Heart left ventricle (tissue), 16 donors: Measurements from ENCODE around the gene SPEG. TPM values are rescaled to one million over a fixed set of nuclear protein-coding genes. Genes with fewer than 3 reads are reported as not detected.
"Not testable (repeated sequence)": the region's sequence is repeated elsewhere in the genome, so short reads cannot be mapped to it uniquely, and the experiment has no call there.

Source experiments
- ATAC-seq, 4 donors: fragments of 200-7000 bp; cut with Tn5 transposase; one replicate each; pipeline ENCODE4 v1.9.1; 2020 to 2022; ENCODE audit warnings: moderate library complexity in 4 of 4, mild to moderate bottlenecking in 3 of 4, moderate number of reproducible peaks in 1 of 4
- DNase-seq, 5 donors: peaks; one replicate each; pipeline ENCODE4 v3.0.0-alpha.2; 2020
- H3K27ac ChIP-seq, 12 donors: fragments of 200-600 bp; sonication (generic) in 4 of 12; one replicate each; pipeline versions ENCODE4 v1.5.0 to v1.8.0; 2016 to 2022; ENCODE audit warnings: mild to moderate bottlenecking in 2 of 12
- H3K27me3 ChIP-seq, 9 donors: fragments of 200-600 bp; sonication (generic) in 2 of 9; one replicate each; pipeline versions ENCODE4 v1.5.1 to v1.8.0; 2016 to 2022; ENCODE audit warnings: mild to moderate bottlenecking in 3 of 9
- H3K36me3 ChIP-seq, 9 donors: fragments of 200-600 bp; sonication (generic) in 2 of 9; one replicate each; pipeline versions ENCODE4 v1.5.0 to v1.8.0; 2018 to 2022; ENCODE audit warnings: mild to moderate bottlenecking in 2 of 9
- H3K4me1 ChIP-seq, 12 donors: fragments of 200-600 bp; sonication (generic) in 4 of 12; one replicate each; pipeline versions ENCODE4 v1.5.0 to v1.8.0; 2016 to 2022; ENCODE audit warnings: mild to moderate bottlenecking in 3 of 12
- H3K4me3 ChIP-seq, 12 donors: fragments of 200-600 bp; sonication (generic) in 4 of 12; one replicate each; pipeline versions ENCODE4 v1.5.0 to v1.8.0; 2017 to 2022; ENCODE audit warnings: mild to moderate bottlenecking in 9 of 12, moderate library complexity in 4 of 12
- H3K9me3 ChIP-seq, 12 donors: fragments of 200-600 bp; sonication (generic) in 4 of 12; one replicate each; pipeline versions ENCODE4 v1.5.0 to v1.8.0; 2016 to 2022; ENCODE audit warnings: mild to moderate bottlenecking in 1 of 12
- POLR2A ChIP-seq, 2 donors: fragments of 450-650 bp; IDR thresholded peaks; one replicate each; pipeline ENCODE4 v1.6.1; 2017; ENCODE audit warnings: antibody characterized with exemption in 2 of 2, mild to moderate bottlenecking in 2 of 2, moderate library complexity in 2 of 2
- WGBS, 4 donors: extraction: QIAGEN DNeasy Blood & Tissue Kit in 2 of 4; methylation state at CpG; one replicate each; pipeline versions ENCODE4 v1.1.5 to v1.1.7; 2013 to 2018; 5-methylcytosine and 5-hydroxymethylcytosine counted together
- intact Hi-C, 10 donors: fragments of 100-400 bp; cut with DNase I; formaldehyde crosslinking; loops; one replicate each; pipeline versions ENCODE4 v1.11.1 to v1.14.2; 2022
- polyA plus RNA-seq, 2 donors: library from polyadenylated mRNA; stranded (reverse); fragments of 200-250 nt; gene quantifications; one replicate each; pipeline ENCODE4 v1.2.3, GENCODE V29; 2013
- total RNA-seq, 9 donors: library from RNA; depleted of rRNA in 2 of 9; stranded (reverse); fragments of >200 nt in 2 of 9; fragmentation: NEBNext Ultra II Directional in 3 of 9; extraction: Animal tissue kit (Norgen Biotek cat#: 25700) in 3 of 9; gene quantifications; one replicate each; pipeline versions ENCODE4 v1.1.0 to v1.2.4, GENCODE V29; 2016 to 2023
- TF ChIP-seq, protein P1 (sequence below), 12 donors: fragments of 200-600 bp; sonication (generic) in 4 of 12; IDR thresholded peaks; one replicate each; pipeline versions ENCODE4 v1.5.0 to v1.8.0; 2018 to 2022; ENCODE audit warnings: antibody characterized with exemption in 12 of 12, mild to moderate bottlenecking in 5 of 12
- donor health status: ischemic (EF 13 %, LVEDD 7.1; RV severe dilation, severe dysfunction).
- donor health status: healthy with polysubstance abuse.
- donor health status: DM: no; HTN: yes; CAD: no.
- donor health status: DM: no; HTN: no; CAD: no.
- donor health status: ischemic (EF 25% LVEDD 6.9; RV normal size, moderate dysfunction).
- donor health status: ischemic (EF 25% LVEDD 5.7; RV mildly dilated, moderate dysfunction).
- donor health status: healthy.
- donor health status: DM: yes; HTN: yes; CAD: no.
- donor health status: ischemic (EF 35%, LVEDD 5.7; RV mildly dilated, moderate dysfunction).
- donor health status: nonischemic (EF 11% LVEDD 7.7; RV severe dilation, severe dysfunction).
- donor health status: DM: yes; HTN: yes; CAD: no.
- donor health status: PGD.
- donor health status: ischemic (EF 29% LVEDD 5.4; RV normal size, mild dysfunction).
- donor health status: nonischemic (EF 23%, LVEDD 6.1; RV moderate dilation, normal function).

Gene SPEG
- total and polyA plus RNA-seq, 11 donors: 64.8 to 150 (median 108) TPM

DNA sequence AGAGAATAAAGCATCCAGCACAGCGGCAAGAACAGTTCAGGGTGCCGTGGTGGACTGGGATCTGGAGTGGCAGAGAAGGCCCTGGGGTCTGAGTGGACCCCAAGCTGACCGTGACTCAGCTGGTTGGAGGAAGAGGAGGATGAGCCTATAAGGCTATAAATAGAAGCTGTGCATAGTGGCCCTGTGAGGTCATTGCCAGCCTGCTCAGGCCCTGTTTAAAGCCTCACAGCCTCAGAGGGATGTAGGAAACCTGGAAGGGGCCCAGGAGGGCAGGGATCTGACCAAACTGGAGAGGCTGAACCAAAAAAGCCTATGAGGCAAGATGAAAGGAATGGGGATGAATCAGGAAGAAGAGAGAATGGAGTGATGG lies 27.8 kb upstream of the SPEG start:
- Histone ChIP-seq H3K36me3 (no peaks in the 10 kb centered on the region), H3K9me3 (peaks cover 0 to 2% (median 0%) of the 10 kb centered on the region in 12 donors), H3K4me3 (no peak overlapping the region), H3K27ac (peak overlapping the region; percentile 83 to 99 (median 92)), H3K27me3 (no peaks in the 10 kb centered on the region), H3K4me1 (peaks cover 0 to 63% (median 19%) of the 10 kb centered on the region in 12 donors)
- 43 to 56% (median 50%) methylated on average over 3 of the region's 3 CpGs for WGBS, 4 donors
- ATAC-seq (peak; percentile 69 to 77 (median 71)), DNase-seq (peak in 4 of 5 donors; percentile 85 to 94 (median 89))
- intact Hi-C loops: loop anchor here in 3 of 10 donors (10.0 kb wide), 3 partner anchors 48 to 218 kb away; partner anchors contain the start of gene SLC4A3 (in 1 of the 3)
- TF ChIP-seq POLR2A (IDR thresholded peaks at IDR 0.05): peak in 1 of 2 donors; percentile 24
- TF ChIP-seq, protein P1, sequence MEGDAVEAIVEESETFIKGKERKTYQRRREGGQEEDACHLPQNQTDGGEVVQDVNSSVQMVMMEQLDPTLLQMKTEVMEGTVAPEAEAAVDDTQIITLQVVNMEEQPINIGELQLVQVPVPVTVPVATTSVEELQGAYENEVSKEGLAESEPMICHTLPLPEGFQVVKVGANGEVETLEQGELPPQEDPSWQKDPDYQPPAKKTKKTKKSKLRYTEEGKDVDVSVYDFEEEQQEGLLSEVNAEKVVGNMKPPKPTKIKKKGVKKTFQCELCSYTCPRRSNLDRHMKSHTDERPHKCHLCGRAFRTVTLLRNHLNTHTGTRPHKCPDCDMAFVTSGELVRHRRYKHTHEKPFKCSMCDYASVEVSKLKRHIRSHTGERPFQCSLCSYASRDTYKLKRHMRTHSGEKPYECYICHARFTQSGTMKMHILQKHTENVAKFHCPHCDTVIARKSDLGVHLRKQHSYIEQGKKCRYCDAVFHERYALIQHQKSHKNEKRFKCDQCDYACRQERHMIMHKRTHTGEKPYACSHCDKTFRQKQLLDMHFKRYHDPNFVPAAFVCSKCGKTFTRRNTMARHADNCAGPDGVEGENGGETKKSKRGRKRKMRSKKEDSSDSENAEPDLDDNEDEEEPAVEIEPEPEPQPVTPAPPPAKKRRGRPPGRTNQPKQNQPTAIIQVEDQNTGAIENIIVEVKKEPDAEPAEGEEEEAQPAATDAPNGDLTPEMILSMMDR (IDR thresholded peaks at IDR 0.05): no peak

DNA sequence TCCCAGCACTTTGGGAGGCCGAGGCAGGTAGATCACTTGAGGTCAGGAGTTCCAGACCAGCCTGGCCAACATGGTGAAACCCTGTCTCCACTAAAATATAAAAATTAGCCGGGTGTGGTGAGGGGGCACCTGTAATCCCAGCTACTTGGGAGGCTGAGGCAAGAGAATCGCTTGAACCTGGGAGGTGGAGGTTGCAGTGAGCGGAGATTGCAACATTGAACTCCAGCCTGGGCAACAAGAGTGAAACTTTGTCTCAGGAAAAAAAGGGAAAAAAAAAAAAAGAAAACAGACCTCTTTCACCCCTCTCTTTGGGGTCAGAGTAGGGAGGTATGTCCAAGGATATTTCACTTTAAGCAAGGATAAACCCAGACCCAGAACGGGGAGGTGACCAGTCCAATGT lies 27.3 kb upstream of the SPEG start:
- WGBS, 4 donors: 61 to 82% (median 64%) methylated on average over 5 of the region's 5 CpGs
- H3K9me3 ChIP-seq, DNase-seq, H3K4me3 ChIP-seq, H3K36me3 ChIP-seq, H3K27me3 ChIP-seq, ATAC-seq: not testable (repeated sequence)
- Histone ChIP-seq H3K4me1 (peaks cover 0 to 63% (median 19%) of the 10 kb centered on the region in 12 donors), H3K27ac (peak overlapping the region; percentile 42 to 99 (median 92))
- intact Hi-C loops: loop anchor here in 3 of 10 donors (10.0 kb wide), 3 partner anchors 47 to 217 kb away; partner anchors contain the start of gene SLC4A3 (in 1 of the 3)

DNA sequence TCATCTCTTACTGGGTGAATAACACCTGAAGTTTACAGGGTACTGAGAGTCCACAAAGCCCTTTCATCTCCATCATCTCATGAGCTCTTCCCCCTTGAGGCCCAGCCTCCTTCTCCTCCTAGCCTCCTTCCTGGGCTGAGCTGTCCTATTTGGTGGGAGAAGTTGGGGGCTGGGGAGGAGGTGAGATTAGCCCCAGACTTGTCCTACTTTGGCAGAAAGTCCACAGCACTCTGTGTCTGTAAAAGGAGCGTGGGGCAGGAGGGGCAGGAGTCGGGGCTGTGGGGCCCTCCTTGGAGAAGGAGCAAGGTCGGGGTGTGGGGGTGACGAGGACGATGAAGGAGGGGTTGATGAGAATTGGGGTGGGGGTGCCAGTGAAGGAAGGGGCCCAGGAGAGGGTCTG lies 26.4 kb upstream of the SPEG start:
- Histone ChIP-seq H3K27ac (peak overlapping the region in 11 of 12 donors; percentile 42 to 99 (median 93)), H3K36me3 (no peaks in the 10 kb centered on the region), H3K4me1 (peaks cover 0 to 56% (median 18%) of the 10 kb centered on the region in 12 donors), H3K27me3 (no peaks in the 10 kb centered on the region), H3K9me3 (peaks cover 0 to 14% (median 0%) of the 10 kb centered on the region in 12 donors), H3K4me3 (no peak overlapping the region)
- 64 to 71% (median 69%) methylated on average over 5 of the region's 5 CpGs for WGBS, 4 donors
- ATAC-seq (no peak), DNase-seq (no peak)
- TF ChIP-seq POLR2A (IDR thresholded peaks at IDR 0.05): no peak
- TF ChIP-seq, protein P1 (IDR thresholded peaks at IDR 0.05): no peak
- intact Hi-C loops: loop anchor here in 3 of 10 donors (10.0 kb wide), 3 partner anchors 47 to 217 kb away; partner anchors contain the start of gene SLC4A3 (in 1 of the 3)

DNA sequence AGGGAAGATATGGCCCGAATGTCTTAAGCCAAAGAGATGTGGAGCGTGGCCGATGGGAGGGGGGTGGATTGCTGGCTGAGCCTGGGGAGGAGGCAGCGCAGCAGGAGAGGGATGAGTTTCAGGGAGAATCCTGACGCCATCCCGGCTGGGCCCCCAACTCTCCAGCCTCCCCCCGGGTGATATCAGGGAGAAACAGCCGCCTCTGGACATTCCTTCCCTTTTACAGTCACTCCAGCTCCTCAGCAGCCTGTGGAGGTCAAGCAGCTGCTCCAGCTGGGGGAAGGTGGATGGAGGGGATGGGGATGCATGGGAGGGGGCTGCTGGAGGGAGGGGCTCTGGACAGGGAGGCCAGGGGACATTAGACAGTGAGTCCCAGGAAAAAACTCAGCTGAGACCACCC lies 26.0 kb upstream of the SPEG start:
- TF ChIP-seq, protein P1 (IDR thresholded peaks at IDR 0.05): no peak
- TF ChIP-seq POLR2A (IDR thresholded peaks at IDR 0.05): no peak
- ATAC-seq: peak in 1 of 4 donors; percentile 1
- intact Hi-C loops: loop anchor here in 3 of 10 donors (10.0 kb wide), 3 partner anchors 46 to 216 kb away; partner anchors contain the start of gene SLC4A3 (in 1 of the 3)

More for the DNA sequence above, 26.0 kb upstream of the SPEG start:
- Histone ChIP-seq H3K9me3 (peaks cover 0 to 14% (median 0%) of the 10 kb centered on the region in 12 donors), H3K4me3 (no peak overlapping the region), H3K36me3 (no peaks in the 10 kb centered on the region), H3K27me3 (no peaks in the 10 kb centered on the region), H3K4me1 (peaks cover 0 to 55% (median 16%) of the 10 kb centered on the region in 12 donors), H3K27ac (peak overlapping the region in 9 of 12 donors; percentile 90 to 99 (median 93))
- peak in 1 of 5 donors; percentile 31 for DNase-seq
- 26 to 38% (median 31%) methylated on average over 8 of the region's 8 CpGs for WGBS, 4 donors
